ENCODE data around the gene TNS3. TPM values are rescaled to one million over a fixed set of nuclear protein-coding genes. Genes with fewer than 3 reads are reported as not detected.
A peak's percentile ranks its signal among the peaks of the same experiment; 100 is the strongest.

The TNS3 gene
- total RNA-seq, 1 donor from 2014 or later = 426 TPM

DNA sequence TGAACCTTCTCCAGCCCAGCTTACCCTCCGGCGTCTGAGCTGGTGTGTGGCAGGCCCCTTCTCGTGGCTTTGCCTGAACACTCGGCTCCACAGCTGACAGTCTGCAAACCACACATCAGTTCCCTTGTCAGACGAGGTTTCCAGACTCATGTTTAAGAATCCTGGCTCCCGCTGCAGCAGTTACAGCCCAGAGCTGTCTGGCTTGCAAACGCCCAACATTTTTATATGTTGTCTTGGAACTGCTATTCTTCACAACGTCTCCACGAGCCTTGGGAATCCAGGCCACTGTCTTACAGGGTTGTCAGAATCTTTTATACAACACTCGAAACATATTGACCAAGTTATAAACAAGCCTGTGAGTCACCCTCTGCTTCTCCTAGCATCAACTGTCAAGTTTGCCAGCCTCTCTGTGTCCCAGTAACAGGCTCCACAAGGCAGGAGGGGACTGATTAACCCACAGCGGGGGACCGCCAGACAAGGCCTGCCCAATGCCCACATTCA, 68.1 kb downstream of the TNS3 start:
- no peaks in the 10 kb centered on the region for H3K9me3 Mint-ChIP-seq (ENCODE audit: low read depth)
- TF ChIP-seq, protein P1, sequence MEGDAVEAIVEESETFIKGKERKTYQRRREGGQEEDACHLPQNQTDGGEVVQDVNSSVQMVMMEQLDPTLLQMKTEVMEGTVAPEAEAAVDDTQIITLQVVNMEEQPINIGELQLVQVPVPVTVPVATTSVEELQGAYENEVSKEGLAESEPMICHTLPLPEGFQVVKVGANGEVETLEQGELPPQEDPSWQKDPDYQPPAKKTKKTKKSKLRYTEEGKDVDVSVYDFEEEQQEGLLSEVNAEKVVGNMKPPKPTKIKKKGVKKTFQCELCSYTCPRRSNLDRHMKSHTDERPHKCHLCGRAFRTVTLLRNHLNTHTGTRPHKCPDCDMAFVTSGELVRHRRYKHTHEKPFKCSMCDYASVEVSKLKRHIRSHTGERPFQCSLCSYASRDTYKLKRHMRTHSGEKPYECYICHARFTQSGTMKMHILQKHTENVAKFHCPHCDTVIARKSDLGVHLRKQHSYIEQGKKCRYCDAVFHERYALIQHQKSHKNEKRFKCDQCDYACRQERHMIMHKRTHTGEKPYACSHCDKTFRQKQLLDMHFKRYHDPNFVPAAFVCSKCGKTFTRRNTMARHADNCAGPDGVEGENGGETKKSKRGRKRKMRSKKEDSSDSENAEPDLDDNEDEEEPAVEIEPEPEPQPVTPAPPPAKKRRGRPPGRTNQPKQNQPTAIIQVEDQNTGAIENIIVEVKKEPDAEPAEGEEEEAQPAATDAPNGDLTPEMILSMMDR (IDR thresholded peaks at IDR 0.05) = no peak
- H3K27me3 Mint-ChIP-seq (ENCODE audit: low read depth) = no peaks in the 10 kb centered on the region
- H3K27ac Mint-ChIP-seq (ENCODE audit: unreplicated experiment) = no peak overlapping the region
- no peak overlapping the region for H3K4me3 Mint-ChIP-seq (ENCODE audit: unreplicated experiment)
- no peak for DNase-seq (ENCODE audit: low spot score)
- H3K4me1 Mint-ChIP-seq (ENCODE audit: low read depth) = peaks cover 37% of the 10 kb centered on the region
- H3K36me3 Mint-ChIP-seq (ENCODE audit: low read depth) = peaks cover 36% of the 10 kb centered on the region

DNA sequence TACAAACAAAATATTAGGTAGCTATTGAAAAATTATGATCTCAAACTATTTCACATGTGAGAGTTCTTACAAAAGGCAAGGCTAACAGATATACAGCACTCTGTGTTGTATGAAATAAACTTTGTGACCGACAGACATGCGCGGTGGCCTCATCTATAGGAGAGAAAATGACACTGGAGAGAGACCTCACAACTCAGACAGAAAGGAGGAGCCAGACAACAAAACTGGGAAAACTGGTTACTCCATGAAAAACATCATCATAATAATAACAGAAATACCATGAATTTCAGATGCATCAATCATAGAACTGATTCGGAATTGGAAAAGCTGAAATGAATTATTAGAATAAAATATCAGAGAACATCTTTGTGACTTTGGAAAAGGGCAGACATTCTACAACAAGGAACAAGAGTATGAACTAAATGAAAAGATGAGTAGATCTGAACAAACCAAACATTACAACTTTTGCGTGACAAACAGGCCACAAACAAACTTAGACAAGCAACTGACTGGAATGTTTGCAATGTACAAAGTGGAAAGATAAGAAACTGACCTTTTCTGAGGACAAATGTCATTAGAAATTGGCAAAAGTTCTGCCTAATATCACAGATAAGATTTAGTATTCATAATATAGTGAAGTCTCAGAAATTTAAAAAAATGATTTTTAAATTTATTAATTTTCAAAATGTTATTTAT, 69.3 kb downstream of the TNS3 start:
- Mint-ChIP-seq H3K27ac (ENCODE audit: unreplicated experiment) (peak overlapping the region; percentile 71), H3K4me1 (ENCODE audit: low read depth) (peaks cover 49% of the 10 kb centered on the region), H3K4me3 (ENCODE audit: unreplicated experiment) (peak overlapping the region; percentile 50), H3K9me3 (ENCODE audit: low read depth) (no peaks in the 10 kb centered on the region), H3K27me3 (ENCODE audit: low read depth) (no peaks in the 10 kb centered on the region), H3K36me3 (ENCODE audit: low read depth) (peaks cover 36% of the 10 kb centered on the region)
- no peak for DNase-seq (ENCODE audit: low spot score)
- TF ChIP-seq, protein P1 (IDR thresholded peaks at IDR 0.05) = no peak

DNA sequence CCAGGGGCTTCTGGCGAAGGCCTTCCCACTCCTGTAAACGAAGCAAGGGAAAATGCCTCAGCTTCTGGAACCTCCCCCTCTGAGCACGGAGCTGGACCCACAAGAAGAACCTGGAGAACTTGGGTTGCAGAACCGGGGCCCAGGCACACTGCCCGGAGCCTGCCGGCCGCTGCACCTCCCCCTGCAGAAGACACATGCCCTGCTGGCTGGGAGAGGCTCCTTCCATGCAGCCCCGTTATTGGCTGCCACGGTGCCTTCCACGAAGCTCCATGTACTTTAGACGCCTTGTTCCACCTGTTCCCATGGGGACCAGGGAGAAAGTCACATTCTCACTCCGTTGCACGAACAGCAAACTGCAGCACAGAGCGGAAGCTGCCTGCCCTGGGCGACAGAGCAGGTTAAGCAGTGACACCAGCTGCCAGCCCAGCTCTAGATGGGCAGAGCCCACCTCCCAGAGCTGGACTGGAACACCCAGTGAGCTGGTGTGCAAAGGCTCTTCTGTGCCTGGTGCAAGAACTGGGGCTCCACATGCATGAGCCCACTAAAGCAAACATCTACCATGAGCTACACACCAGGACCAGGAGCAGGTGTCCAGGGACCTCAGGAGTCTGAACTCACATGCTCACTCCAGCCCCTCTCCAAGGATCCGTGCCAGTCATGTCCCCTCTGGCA, 70.1 kb downstream of the TNS3 start:
- H3K36me3 Mint-ChIP-seq (ENCODE audit: low read depth) = peaks cover 31% of the 10 kb centered on the region
- no peaks in the 10 kb centered on the region for H3K27me3 Mint-ChIP-seq (ENCODE audit: low read depth)
- DNase-seq (ENCODE audit: low spot score) = no peak
- H3K27ac Mint-ChIP-seq (ENCODE audit: unreplicated experiment) = peak overlapping the region; percentile 71
- H3K9me3 Mint-ChIP-seq (ENCODE audit: low read depth) = no peaks in the 10 kb centered on the region
- peak overlapping the region; percentile 36 for H3K4me3 Mint-ChIP-seq (ENCODE audit: unreplicated experiment)
- peaks cover 57% of the 10 kb centered on the region for H3K4me1 Mint-ChIP-seq (ENCODE audit: low read depth)
- TF ChIP-seq, protein P1 (IDR thresholded peaks at IDR 0.05) = no peak

DNA sequence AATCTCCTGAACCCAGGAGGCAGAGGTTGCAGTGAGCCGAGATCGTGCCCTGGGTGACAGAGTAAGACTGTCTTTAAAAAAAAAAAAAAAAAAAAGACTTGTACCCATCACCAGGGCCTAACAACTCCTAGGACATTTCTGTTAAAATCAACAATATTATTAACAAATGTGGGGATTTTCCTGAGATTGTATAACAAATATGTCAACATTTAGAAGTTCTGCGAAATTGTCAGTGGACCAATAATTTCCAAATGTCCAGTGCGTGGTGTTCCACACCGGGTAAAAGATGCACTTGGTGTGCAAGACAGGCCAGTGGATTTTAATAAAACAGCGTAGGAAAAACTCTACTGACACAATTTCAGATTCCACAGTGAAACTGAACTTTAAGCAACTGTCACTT, 71.1 kb downstream of the TNS3 start:
- DNase-seq (ENCODE audit: low spot score) = no peak
- Mint-ChIP-seq H3K4me3 (ENCODE audit: unreplicated experiment) (no peak overlapping the region), H3K27me3 (ENCODE audit: low read depth) (no peaks in the 10 kb centered on the region), H3K9me3 (ENCODE audit: low read depth) (no peaks in the 10 kb centered on the region), H3K27ac (ENCODE audit: unreplicated experiment) (peak overlapping the region; percentile 88), H3K4me1 (ENCODE audit: low read depth) (peaks cover 67% of the 10 kb centered on the region), H3K36me3 (ENCODE audit: low read depth) (peaks cover 37% of the 10 kb centered on the region)
- TF ChIP-seq, protein P1 (IDR thresholded peaks at IDR 0.05) = no peak

DNA sequence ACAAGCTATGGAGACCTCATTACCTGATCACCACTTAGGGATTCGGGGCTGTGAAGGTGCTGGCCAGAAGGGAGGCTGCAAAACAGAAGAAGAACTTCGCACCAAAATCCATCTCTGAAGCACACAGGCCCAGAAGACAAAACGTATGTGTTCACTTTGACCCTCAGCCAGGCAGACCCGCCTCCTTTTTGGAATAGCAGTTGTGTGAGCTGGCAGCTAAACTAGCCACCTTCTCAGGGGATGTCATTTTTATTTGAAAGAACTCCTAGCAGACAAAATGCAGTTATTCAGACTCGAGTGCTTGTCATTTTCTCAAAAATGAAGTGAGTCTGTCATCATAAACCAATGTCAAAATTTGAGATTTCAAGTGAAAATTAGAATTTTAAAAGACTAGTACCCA, 71.7 kb downstream of the TNS3 start:
- H3K9me3 Mint-ChIP-seq (ENCODE audit: low read depth) = no peaks in the 10 kb centered on the region
- peaks cover 73% of the 10 kb centered on the region for H3K4me1 Mint-ChIP-seq (ENCODE audit: low read depth)
- H3K36me3 Mint-ChIP-seq (ENCODE audit: low read depth) = peaks cover 43% of the 10 kb centered on the region
- H3K4me3 Mint-ChIP-seq (ENCODE audit: unreplicated experiment) = no peak overlapping the region
- TF ChIP-seq, protein P1 (IDR thresholded peaks at IDR 0.05) = no peak
- DNase-seq (ENCODE audit: low spot score) = peak; percentile 12
- no peaks in the 10 kb centered on the region for H3K27me3 Mint-ChIP-seq (ENCODE audit: low read depth)
- H3K27ac Mint-ChIP-seq (ENCODE audit: unreplicated experiment) = peak overlapping the region; percentile 88

All from chondrocyte (in vitro differentiated cells).